Measurements from ENCODE around the gene BTN1A1. TPM values are rescaled to one million over a fixed set of nuclear protein-coding genes. Genes with fewer than 3 reads are reported as not detected.

Gene BTN1A1
- total and polyA plus RNA-seq, 2 donors (not counting 1 experiment from before 2014, with no cell fraction given) = 0.42 to 0.74 TPM

GRCh38 chr6:26541579-26541978, 41.5 kb downstream of the BTN1A1 start:
- H3K27ac Mint-ChIP-seq = no peak overlapping the region
- peaks cover 45% of the 10 kb centered on the region for H3K4me1 Mint-ChIP-seq
- H3K9me3 ChIP-seq (ENCODE audit: control extremely low read depth in 1 of 3, control insufficient read depth in 2 of 3, insufficient read depth in 1 of 3, low read length in 2 of 3) = no peaks in the 10 kb centered on the region
- H2AFZ ChIP-seq (ENCODE audit: insufficient read depth, low read depth, low read length, poor library complexity, severe bottlenecking) = no peak overlapping the region
- H3K4me3 Mint-ChIP-seq = no peak overlapping the region
- H3K4me2 ChIP-seq (replicated peaks; ENCODE audit: low read depth, low read length, poor library complexity, severe bottlenecking) = no peak overlapping the region
- ATAC-seq (ENCODE audit: low read depth) = no peak
- H3K36me3 ChIP-seq (replicated peaks in 1 of 2; ENCODE audit: control extremely low read depth in 1 of 2, control insufficient read depth in 1 of 2, extremely low read depth in 1 of 2, insufficient read depth in 2 of 2, low read length in 1 of 2) = peaks cover 0 to 15% of the 10 kb centered on the region in 2 experiments
- no peak for DNase-seq
- H3K4me3 ChIP-seq (ENCODE audit: control extremely low read depth in 1 of 5, extremely low read depth in 1 of 5, insufficient read depth in 1 of 5, low read depth in 2 of 5, low read length in 4 of 5) = no peak overlapping the region
- CTCF ChIA-PET = no interaction called here
- H3K4me1 ChIP-seq (ENCODE audit: control insufficient read depth in 2 of 2, insufficient read depth in 2 of 2, low read length in 2 of 2) = peaks cover 17 to 20% of the 10 kb centered on the region in 2 donors
- H3K27me3 ChIP-seq (replicated peaks in 1 of 4; ENCODE audit: control extremely low read depth in 1 of 4, control insufficient read depth in 3 of 4, insufficient read depth in 4 of 4, low read length in 3 of 4) = no peaks in the 10 kb centered on the region
- H4K20me1 ChIP-seq (ENCODE audit: control insufficient read depth, insufficient read depth, low read length, poor library complexity, severe bottlenecking) = no peaks in the 10 kb centered on the region
- H3K9ac ChIP-seq (ENCODE audit: low read length) = no peak overlapping the region
- intact Hi-C loops (cut with micrococcal nuclease) = no loop called here
- peaks cover 38% of the 10 kb centered on the region for H3K79me2 ChIP-seq (ENCODE audit: control insufficient read depth, insufficient read depth, low read length)
- peaks cover 3% of the 10 kb centered on the region for H3K27me3 Mint-ChIP-seq
- no peaks in the 10 kb centered on the region for H3K9me3 Mint-ChIP-seq (ENCODE audit: insufficient read depth)
- POLR2A ChIA-PET = no interaction called here
- no CpG with 5 or more reads among the region's 1 CpG for WGBS (ENCODE audit: insufficient coverage)
- peak overlapping the region in 1 of 2 donors; percentile 13 for H3K27ac ChIP-seq (ENCODE audit: low read length in 2 of 2)
- TF ChIP-seq EZH2 (IDR thresholded peaks at IDR 0.05; ENCODE audit: borderline replicate concordance, insufficient read depth, low read depth, low read length, poor library complexity, severe bottlenecking) = no peak
- TF ChIP-seq, protein P1, sequence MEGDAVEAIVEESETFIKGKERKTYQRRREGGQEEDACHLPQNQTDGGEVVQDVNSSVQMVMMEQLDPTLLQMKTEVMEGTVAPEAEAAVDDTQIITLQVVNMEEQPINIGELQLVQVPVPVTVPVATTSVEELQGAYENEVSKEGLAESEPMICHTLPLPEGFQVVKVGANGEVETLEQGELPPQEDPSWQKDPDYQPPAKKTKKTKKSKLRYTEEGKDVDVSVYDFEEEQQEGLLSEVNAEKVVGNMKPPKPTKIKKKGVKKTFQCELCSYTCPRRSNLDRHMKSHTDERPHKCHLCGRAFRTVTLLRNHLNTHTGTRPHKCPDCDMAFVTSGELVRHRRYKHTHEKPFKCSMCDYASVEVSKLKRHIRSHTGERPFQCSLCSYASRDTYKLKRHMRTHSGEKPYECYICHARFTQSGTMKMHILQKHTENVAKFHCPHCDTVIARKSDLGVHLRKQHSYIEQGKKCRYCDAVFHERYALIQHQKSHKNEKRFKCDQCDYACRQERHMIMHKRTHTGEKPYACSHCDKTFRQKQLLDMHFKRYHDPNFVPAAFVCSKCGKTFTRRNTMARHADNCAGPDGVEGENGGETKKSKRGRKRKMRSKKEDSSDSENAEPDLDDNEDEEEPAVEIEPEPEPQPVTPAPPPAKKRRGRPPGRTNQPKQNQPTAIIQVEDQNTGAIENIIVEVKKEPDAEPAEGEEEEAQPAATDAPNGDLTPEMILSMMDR (IDR thresholded peaks at IDR 0.05) = no peak

DNA sequence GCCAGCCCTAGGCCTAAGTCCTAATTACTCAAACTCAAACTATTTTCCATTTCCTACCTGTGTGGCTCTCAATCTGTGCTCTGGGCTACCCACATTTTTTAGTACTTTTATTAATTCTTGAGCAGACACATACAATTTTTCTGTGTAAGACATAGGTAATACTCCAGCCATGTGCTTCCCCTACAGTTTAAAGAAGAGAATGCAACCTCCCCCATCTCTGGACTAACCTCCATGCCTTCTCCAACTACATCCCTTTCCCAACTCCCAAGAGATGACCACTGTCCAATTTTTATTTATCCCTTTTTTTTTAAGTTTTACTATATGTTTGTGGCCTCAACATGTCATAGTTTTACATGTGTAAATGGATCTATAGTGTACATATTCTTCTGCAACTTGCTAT, 43.9 kb downstream of the BTN1A1 start:
- no peaks in the 10 kb centered on the region for H4K20me1 ChIP-seq (ENCODE audit: control insufficient read depth, insufficient read depth, low read length, poor library complexity, severe bottlenecking)
- peaks cover 28% of the 10 kb centered on the region for H3K79me2 ChIP-seq (ENCODE audit: control insufficient read depth, insufficient read depth, low read length)
- H3K4me3 Mint-ChIP-seq = no peak overlapping the region
- no peak overlapping the region for H3K27ac Mint-ChIP-seq
- H3K9ac ChIP-seq (ENCODE audit: low read length) = no peak overlapping the region
- H3K27ac ChIP-seq (ENCODE audit: low read length in 2 of 2) = no peak overlapping the region
- peaks cover 0 to 15% of the 10 kb centered on the region in 2 experiments for H3K36me3 ChIP-seq (replicated peaks in 1 of 2; ENCODE audit: control extremely low read depth in 1 of 2, control insufficient read depth in 1 of 2, extremely low read depth in 1 of 2, insufficient read depth in 2 of 2, low read length in 1 of 2)
- peaks cover 30% of the 10 kb centered on the region for H3K4me1 Mint-ChIP-seq
- no peaks in the 10 kb centered on the region for H3K27me3 Mint-ChIP-seq
- CTCF ChIA-PET = interaction anchor here (0.7 kb wide), 1 partner anchor 82 kb away, joined by 3 read pairs; no protein-coding TSS in a partner anchor
- H3K4me2 ChIP-seq (replicated peaks; ENCODE audit: low read depth, low read length, poor library complexity, severe bottlenecking) = no peak overlapping the region
- POLR2A ChIA-PET = interaction anchor here (0.7 kb wide), 1 partner anchor 212 kb away, joined by 10 read pairs; no protein-coding TSS in a partner anchor
- H3K4me3 ChIP-seq (ENCODE audit: control extremely low read depth in 1 of 5, extremely low read depth in 1 of 5, insufficient read depth in 1 of 5, low read depth in 2 of 5, low read length in 4 of 5) = no peak overlapping the region
- intact Hi-C loops (cut with micrococcal nuclease) = no loop called here
- no peaks in the 10 kb centered on the region for H3K9me3 Mint-ChIP-seq (ENCODE audit: insufficient read depth)
- TF ChIP-seq, protein P1 (IDR thresholded peaks at IDR 0.05) = peak; percentile 67
- no peak for TF ChIP-seq EZH2 (IDR thresholded peaks at IDR 0.05; ENCODE audit: borderline replicate concordance, insufficient read depth, low read depth, low read length, poor library complexity, severe bottlenecking)
- no peak overlapping the region for H2AFZ ChIP-seq (ENCODE audit: insufficient read depth, low read depth, low read length, poor library complexity, severe bottlenecking)
- peaks cover 11% of the 10 kb centered on the region in 2 donors for H3K4me1 ChIP-seq (ENCODE audit: control insufficient read depth in 2 of 2, insufficient read depth in 2 of 2, low read length in 2 of 2)
- H3K9me3 ChIP-seq (ENCODE audit: control extremely low read depth in 1 of 3, control insufficient read depth in 2 of 3, insufficient read depth in 1 of 3, low read length in 2 of 3) = no peaks in the 10 kb centered on the region
- DNase-seq (peak; percentile 33), ATAC-seq (ENCODE audit: low read depth) (peak; percentile 64)
- no peaks in the 10 kb centered on the region for H3K27me3 ChIP-seq (replicated peaks in 1 of 4; ENCODE audit: control extremely low read depth in 1 of 4, control insufficient read depth in 3 of 4, insufficient read depth in 4 of 4, low read length in 3 of 4)

Measured in B cell (primary cell).